Left ventricle myocardium superior (tissue), 1 donor: ENCODE measurements around the gene IL17F. TPM values are rescaled to one million over a fixed set of nuclear protein-coding genes. Genes with fewer than 3 reads are reported as not detected.

Source experiments
- ATAC-seq: fragments of 200-7000 bp; cut with Tn5 transposase; one replicate; pipeline ENCODE4 v1.9.1; 2020; ENCODE audit warnings: mild to moderate bottlenecking, moderate library complexity
- DNase-seq: peaks from one replicate; pipeline ENCODE4 v3.0.0-alpha.2; 2020
- intact Hi-C: fragments of 100-400 bp; cut with micrococcal nuclease; formaldehyde crosslinking; loops from one replicate; pipeline ENCODE4 v1.11.0; 2022
- total RNA-seq: library from RNA; stranded (reverse); fragmentation: NEBNext Ultra II Directional; extraction: Animal tissue kit (Norgen Biotek cat#: 25700); gene quantifications from one replicate; pipeline ENCODE4 v1.2.1, GENCODE V29; 2021
- donor health status: DM: no; HTN: yes; CAD: no; lungs with severe emphysema.

IL17F gene
- total RNA-seq, 1 donor from 2014 or later: not detected

- intact Hi-C loops: no loop called here
- ATAC-seq (no peak), DNase-seq (no peak)
Observed at GRCh38 chr6:52253494-52253893, 9.2 kb upstream of the IL17F start.

GRCh38 chr6:52251113-52251512 is 6.8 kb upstream of the IL17F start:
- intact Hi-C loops: no loop called here
- no peak for ATAC-seq
- DNase-seq: no peak

DNA sequence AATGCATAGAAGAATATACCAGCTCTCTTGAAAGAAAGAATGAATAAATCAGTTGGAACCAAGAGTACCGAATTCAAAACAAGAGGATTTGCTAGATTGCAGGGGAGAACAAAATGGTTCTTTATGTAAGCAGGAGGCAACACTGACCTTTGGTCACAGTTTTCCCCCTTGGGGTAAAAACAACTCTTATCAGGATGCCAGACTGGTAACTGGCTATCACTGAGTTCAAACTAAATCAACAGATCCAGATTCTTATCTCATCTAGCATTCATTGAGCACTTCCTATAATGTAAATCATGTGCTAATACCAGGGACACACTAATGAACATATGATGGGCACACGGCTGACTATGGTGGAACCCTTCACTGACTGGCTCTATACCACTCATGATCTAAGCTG is 4.8 kb upstream of the IL17F start:
- DNase-seq (no peak), ATAC-seq (no peak)
- intact Hi-C loops: no loop called here

DNA sequence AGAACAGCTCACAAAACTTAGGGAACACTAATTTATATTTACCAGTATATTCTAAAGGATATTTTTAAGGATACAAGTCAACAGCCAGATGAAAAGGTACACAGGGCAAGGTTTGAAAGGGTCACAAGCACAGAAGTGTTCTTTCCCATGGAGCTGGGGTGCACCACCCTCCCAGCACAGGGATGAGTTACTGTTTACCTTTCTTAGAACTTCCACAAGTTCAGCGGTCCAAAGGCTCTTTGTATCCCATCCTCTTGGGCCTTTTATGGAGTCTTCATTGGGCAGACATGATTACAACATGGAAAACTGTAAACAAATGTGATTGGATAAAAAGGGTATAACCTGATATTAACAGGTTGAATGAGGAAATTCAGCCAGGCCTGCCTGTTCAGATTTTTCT is 1.1 kb upstream of the IL17F start:
- no peak for ATAC-seq
- no peak for DNase-seq
- intact Hi-C loops: no loop called here

DNA sequence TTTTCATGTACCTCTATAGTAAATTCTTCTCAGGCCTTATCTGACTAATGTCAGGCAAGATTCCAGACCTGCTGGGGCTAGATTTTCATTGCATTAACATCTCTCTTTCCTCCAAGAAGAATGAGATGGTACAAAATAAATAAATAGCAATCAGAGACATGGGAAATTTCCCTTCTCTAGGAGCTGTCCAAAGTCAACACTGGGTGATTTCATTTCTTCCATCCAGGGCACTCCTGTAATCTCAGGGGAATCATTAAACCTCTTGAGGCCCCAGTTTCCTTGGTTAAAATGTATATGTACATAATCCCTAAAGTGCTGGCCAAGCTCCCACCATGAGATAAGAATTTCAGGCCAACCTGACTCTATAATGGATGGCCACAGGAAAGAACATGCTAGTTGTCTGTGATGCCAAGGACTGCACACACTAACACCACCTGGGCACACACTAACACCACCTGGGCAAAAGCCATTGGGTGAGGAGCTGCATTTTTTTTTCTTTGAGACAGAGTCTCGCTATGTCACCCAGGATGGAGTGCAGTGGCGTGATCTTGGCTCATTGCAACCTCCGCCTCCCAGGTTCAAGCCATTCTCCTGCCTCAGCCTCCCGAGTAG is 912 bp downstream of the IL17F start:
- no peak for DNase-seq
- intact Hi-C loops: no loop called here

GRCh38 chr6:52241819-52242218 is 2.5 kb downstream of the IL17F start:
- intact Hi-C loops: no loop called here
- ATAC-seq (no peak), DNase-seq (no peak)

More for the DNA sequence above, 912 bp downstream of the IL17F start:
- ATAC-seq: no peak

DNA sequence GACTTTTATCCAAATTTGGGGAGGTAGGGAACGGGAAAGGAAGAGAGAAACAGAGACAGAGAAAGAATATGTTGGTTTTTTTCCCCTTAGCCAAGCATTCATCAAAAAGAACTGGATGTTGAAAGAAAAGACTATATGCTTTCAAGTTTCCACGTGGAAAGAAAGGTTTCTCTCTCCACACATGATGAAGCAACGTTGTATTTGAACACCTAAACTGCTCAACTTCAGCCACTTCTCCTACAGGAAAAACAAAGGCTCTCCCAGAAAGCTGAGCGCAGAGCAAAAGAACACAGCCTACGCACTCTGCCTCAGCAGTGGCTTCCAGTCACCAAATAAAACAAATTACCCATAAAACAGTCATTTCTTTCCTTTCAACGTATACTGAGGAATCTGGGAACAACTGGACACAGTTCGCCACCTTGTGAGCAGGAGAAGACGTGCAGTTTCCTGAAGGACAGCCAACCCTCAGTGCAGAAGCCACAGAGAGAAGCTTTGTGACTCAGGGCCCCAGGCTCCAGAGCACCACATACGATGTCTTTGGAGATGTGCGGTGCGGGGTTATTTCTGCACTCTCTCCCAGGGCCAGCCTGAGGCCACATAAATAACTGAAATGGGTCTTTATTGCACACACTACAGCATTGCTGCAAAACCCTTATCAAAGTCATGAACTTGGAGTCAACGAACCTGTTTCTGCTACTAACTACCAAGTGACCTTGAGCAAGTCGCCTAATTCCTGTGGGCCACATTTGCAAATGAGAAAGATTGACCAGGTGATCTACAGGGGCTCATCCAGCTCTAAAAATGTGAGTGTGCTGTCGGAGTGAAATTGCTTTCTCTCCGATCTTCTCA is 10.1 kb downstream of the IL17F start:
- DNase-seq: no peak
- ATAC-seq: no peak
- intact Hi-C loops: no loop called here

DNA sequence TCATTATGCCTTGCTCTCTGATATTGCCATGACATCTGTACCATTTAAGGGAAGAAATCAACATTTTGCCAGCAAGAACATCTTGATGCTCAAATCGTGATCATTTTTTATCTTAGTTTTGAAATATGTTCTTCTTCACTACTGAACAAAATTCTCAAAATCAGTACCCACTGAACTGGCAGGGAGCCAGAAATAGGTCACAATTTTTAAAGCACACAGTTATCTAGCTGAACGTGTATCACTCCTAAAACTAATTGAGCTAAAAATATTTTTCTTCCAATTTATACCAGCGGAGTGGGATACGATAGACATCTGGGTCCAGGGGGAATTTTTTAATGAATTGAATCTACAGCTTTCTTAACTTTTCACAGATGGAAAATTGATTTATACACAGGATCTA is 11.3 kb downstream of the IL17F start:
- intact Hi-C loops: no loop called here
- ATAC-seq: no peak

DNA sequence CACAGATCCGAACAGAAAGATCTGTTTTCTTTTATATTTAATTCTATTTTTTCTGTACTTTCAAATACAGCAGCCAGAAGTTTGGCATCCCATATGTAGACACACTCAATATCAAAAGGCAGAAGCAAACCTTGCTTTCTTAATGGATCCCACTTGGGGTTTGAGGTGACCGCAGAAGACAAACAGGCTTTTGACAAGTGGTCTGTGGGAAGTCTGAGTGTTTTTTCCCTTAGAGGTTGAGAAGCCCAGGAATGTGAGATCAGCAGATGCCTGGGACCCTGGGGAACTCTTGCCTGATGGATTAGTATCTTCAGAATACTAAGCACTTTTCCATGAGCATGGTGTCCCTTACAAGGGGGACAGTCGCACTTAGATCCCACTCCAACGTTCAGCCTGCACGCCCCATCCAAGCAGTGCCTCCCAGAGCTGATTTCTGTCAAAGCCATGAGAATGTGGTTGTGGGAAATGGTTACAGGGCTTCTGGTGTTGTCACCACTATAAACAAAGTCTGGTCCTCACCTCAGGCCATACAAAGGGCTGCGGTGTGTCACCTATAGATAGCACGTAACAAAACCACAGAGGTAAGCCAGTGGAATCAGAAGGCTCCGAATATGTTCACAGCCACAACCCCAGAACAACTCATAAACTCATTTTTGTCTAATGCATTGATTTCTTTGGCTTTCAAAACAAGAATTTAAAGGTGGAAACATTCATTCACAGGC is 12.7 kb downstream of the IL17F start:
- no peak for DNase-seq
- no peak for ATAC-seq
- intact Hi-C loops: no loop called here

More for the DNA sequence above, 11.3 kb downstream of the IL17F start:
- no peak for DNase-seq

- no peak for ATAC-seq
Observed at GRCh38 chr6:52230685-52231084, 13.6 kb downstream of the IL17F start.

GRCh38 chr6:52227495-52227894 is 16.8 kb downstream of the IL17F start:
- ATAC-seq (no peak), DNase-seq (no peak)
- intact Hi-C loops: no loop called here

More at GRCh38 chr6:52230685-52231084, 13.6 kb downstream of the IL17F start:
- intact Hi-C loops: no loop called here
- no peak for DNase-seq

DNA sequence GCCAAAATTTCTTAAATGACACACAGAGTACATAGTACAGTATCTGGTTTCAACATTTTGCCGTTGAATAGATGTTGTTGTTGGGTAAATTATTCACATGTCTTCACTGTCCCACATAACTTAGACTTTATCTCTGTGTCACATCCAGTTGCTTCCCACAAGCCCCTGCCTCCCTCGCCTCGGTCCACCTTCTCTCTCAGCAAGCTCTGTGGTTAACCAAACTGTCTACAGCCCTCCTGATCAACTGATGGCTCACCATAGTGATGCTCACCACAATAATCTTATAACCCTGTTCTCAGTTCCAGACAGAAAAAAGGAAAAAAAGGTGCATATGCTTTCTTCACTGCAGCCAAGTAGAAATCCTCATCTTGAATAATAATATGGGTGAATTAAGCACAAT is 23.0 kb downstream of the IL17F start:
- no peak for DNase-seq
- no peak for ATAC-seq
- intact Hi-C loops: no loop called here

DNA sequence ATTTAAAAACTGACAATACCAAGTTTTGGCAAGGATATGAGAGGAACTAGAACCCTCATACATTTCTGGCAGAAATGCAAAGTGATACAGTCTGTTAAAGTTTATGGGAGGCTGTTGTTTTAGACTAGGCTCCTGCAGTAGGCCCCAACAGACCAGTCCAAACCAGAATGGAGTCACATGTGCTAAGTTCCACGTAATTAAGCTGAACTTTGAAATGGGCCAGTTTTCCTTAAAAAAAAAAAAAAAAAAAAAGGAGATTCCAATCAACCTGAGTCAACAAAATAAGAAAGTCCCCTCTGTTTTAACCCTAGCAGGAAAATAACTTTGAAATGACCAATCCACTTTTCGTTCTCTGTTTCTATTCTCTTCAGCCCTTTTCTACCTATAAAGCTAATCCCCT is 26.5 kb downstream of the IL17F start:
- ATAC-seq (no peak), DNase-seq (no peak)
- intact Hi-C loops: no loop called here

GRCh38 chr6:52216932-52217575 is 27.2 kb downstream of the IL17F start:
- no peak for ATAC-seq
- DNase-seq: no peak
- intact Hi-C loops: no loop called here

DNA sequence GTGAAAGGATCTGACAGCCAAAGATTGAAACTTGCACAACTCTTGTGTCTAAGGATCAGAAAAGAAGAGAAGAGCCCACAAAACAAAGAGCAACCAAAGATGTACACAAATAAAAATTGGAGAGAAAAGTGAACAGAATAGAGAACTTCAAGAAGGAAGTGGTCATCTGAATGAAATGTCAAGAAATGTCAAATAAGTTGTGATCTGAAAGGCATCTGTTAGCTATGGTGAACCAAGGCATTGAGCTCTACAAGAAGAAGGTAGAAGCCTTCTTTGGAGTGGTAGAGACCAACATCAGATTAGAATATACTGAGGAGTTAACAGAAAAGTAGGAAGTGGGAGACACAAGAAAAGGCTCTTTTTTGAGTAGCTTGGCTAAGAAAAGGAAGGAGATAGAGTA is 28.5 kb downstream of the IL17F start:
- DNase-seq: no peak
- intact Hi-C loops: no loop called here
- no peak for ATAC-seq

DNA sequence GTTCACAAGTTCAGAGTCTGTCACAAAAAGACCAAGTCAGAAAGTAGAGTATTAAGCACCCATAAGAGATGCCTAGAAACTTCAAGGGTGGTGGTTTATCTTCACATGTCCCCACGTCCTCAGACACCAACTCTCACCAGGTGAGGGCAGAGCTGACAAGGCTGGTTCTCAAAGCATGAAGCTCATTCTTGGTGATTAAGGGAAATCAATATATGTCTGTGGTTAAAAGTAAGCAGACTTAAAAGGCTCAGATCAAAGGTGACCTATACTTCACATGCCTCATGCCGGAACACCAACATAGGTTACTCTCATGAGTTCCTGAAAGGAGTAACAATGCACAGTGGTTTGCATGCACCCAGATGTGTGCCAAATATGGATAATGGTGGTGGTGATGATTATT is 31.2 kb downstream of the IL17F start:
- intact Hi-C loops: no loop called here
- ATAC-seq: no peak
- DNase-seq: no peak

DNA sequence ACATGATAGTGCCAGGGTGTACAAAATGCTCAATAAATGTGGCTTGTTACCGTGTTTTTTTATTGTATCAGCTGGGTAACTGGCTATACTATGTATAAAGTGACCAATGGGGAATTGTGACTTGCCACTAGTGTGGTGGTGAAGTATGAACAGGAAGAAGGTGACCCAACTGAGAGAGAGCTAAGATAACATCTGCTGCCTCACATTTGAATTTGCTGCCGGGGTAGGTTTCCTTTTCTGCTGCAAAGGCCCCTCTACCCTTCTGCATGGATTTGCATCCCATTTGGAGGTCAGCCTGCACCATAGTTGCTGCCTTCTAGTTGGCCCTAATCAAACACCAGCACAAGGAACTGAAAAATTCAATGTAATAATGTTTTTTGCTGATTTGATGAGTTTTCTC is 34.1 kb downstream of the IL17F start:
- intact Hi-C loops: no loop called here
- DNase-seq (no peak), ATAC-seq (no peak)

- DNase-seq: no peak
- intact Hi-C loops: no loop called here
- no peak for ATAC-seq
Observed at GRCh38 chr6:52209770-52210169, 34.5 kb downstream of the IL17F start.

- DNase-seq: no peak
- intact Hi-C loops: no loop called here
- peak; percentile 13 for ATAC-seq
Observed at GRCh38 chr6:52208612-52209011, 35.7 kb downstream of the IL17F start.

- ATAC-seq (no peak), DNase-seq (no peak)
- intact Hi-C loops: no loop called here
Observed at GRCh38 chr6:52207066-52207465, 37.2 kb downstream of the IL17F start.
